Measurements from ENCODE around the gene NOVA1.

DNA sequence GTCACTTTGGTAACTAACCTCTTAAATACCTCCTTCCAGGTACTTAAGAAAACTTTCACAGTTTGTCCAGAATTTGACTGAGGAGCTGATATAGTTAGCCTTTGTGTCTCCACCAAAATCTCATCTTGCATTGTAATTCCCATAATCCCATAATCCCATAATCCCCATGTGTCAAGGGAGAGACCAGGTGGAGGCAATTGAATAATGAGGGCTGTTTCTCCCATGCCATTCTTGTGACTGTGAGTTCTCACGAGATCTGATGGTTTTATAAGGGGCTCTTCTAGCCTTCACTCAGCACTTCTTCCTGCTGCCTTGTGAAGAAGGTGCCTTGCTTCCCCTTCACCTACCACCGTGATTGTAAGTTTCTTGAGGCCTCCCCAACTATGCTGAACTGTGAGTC, 7.8 kb upstream of the NOVA1 start:
- TF ChIP-seq CTCF (IDR thresholded peaks at IDR 0.05) (no peak), POLR2A (IDR thresholded peaks at IDR 0.05) (no peak)
